Subcutaneous adipose tissue (tissue), 4 donors: ENCODE data around the gene PPP1CC. TPM values are rescaled to one million over a fixed set of nuclear protein-coding genes. Genes with fewer than 3 reads are reported as not detected.

ENCODE experiments used
- CTCF ChIP-seq: fragments of 450-650 bp; IDR thresholded peaks from one replicate; pipeline ENCODE4 v1.5.1; 2016; ENCODE audit warnings: low read depth, mild to moderate bottlenecking, control low read depth, antibody characterized with exemption, moderate library complexity
- total RNA-seq, 4 donors: library from RNA; depleted of rRNA; stranded (reverse); fragments of >200 nt; gene quantifications; one replicate each; pipeline ENCODE4 v1.1.0, GENCODE V29; 2016

The PPP1CC gene
- total RNA-seq, 4 donors from 2014 or later: 103 to 173 (median 118) TPM

DNA sequence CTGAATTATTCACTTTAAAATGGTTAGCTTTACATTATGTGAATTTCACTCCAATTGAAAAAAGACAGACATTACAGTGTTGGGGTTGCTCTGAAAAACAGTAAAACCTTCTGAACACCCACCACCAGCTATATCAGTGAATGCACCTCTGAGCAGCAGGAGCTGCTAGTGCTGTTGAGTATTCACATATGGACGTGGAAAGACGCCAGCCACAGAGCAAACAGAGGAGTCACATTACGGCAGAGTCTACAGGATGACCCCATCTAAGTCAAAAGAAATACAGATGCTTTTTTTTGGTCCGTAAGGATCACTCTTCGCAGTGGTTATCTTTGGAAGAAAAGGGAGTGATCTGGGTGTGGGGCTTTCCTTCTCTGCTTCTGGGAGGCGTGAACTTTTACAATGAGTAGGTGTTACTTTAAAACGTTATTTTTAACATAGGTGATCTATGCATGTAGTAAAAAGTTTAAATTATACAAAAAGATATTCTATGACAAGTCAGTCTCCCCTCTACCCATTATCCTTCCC is 58.3 kb downstream of the PPP1CC start:
- TF ChIP-seq CTCF: no peak

- TF ChIP-seq CTCF: no peak
Measured at GRCh38 chr12:110683888-110684287, 58.8 kb downstream of the PPP1CC start.

GRCh38 chr12:110680032-110680431 is 62.7 kb downstream of the PPP1CC start:
- no peak for TF ChIP-seq CTCF

DNA sequence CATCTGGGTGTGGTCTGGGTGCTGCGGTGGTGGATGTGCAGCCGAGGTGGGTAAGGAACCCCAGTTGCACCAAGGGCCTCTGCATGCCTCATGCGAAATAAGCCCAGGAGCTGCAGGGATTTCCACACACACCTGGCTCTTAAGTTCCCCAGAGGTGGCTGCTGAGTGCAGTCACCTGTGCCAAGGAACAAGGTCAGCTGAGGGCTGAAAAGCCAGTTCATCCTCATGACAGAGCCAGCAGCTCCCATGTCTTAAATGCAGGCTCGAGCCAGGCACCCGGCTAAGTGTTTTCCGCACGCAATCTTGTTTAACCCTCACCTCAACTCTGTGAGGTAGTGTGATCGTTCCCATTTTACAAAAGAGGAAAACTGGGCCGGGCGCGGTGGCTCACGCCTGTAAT is 63.5 kb downstream of the PPP1CC start:
- TF ChIP-seq CTCF: no peak

DNA sequence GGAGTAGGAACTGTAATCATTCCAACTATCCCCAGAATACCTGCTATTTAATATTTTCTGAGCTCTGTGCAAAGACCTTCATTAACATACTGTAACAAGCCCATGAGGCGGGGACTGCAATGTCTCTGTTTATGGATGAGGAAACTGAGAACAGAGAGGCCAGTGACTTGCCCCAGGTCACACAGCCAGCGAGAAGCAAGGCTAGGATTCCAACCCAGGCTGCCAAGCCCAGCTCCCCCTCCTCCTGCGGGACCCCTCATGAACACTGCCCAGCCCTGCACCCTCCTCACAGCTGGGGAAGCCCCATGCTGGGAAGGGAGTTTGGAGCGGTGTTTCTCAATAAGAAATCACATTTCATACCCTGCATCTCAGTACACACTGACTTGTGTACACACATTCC is 64.7 kb downstream of the PPP1CC start:
- TF ChIP-seq CTCF: no peak

GRCh38 chr12:110677206-110677911 is 65.3 kb downstream of the PPP1CC start:
- TF ChIP-seq CTCF: no peak

DNA sequence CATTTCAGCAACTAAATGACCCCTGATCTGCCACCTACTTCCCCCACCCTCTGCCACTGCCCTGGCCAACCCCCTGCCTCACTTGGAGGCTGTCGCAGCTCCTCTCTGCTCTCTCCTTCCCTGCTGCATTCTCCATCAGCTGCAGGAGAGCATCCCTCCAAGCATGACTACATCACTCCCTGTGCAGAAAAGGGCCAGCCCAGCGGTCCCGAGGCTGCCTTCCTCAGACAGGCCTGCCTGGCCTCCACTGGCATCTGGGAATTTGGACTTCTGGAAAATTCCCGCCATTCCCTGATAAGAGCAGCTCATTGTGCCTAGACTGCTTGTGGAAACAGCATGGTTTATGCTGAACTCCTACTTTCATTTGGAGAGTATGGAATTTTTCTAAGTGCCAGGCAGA is 66.5 kb downstream of the PPP1CC start:
- TF ChIP-seq CTCF: no peak
